Neural progenitor cell (in vitro differentiated cells): ENCODE results near the gene SLC7A1. TPM values are rescaled to one million over a fixed set of nuclear protein-coding genes. Genes with fewer than 3 reads are reported as not detected.
A peak's percentile ranks its signal among the peaks of the same experiment; 100 is the strongest.

Experiments
- DNase-seq: peaks from one replicate; pipeline ENCODE4 v3.0.0-alpha.2; 2016; ENCODE audit warnings: low spot score
- H2AFZ ChIP-seq: fragments of 200-600 bp; sonication (generic); replicated peaks from 2 replicates; pipeline ENCODE4 v1.6.1; 2016; ENCODE audit warnings: antibody characterized with exemption
- H3F3A ChIP-seq: fragments of 200-600 bp; sonication (generic); 2 replicates; pipeline ENCODE4 v1.6.1; 2016; ENCODE audit warnings: antibody characterized with exemption, low read depth
- H3K27ac ChIP-seq: fragments of 200-600 bp; sonication (generic); 2 replicates; pipeline ENCODE4 v1.5.1; 2016; ENCODE audit warnings: mild to moderate bottlenecking
- H3K27me3 ChIP-seq: fragments of 200-600 bp; sonication (generic); 2 replicates; pipeline ENCODE4 v1.6.1; 2016; ENCODE audit warnings: mild to moderate bottlenecking, moderate library complexity
- H3K36me3 ChIP-seq: fragments of 200-600 bp; sonication (generic); 2 replicates; pipeline ENCODE4 v1.5.1; 2016
- H3K4me1 ChIP-seq: fragments of 200-600 bp; sonication (generic); 2 replicates; pipeline ENCODE4 v1.6.1; 2016; ENCODE audit warnings: mixed run types
- H3K4me2 ChIP-seq: fragments of 200-600 bp; sonication (generic); 2 replicates; pipeline ENCODE4 v1.6.1; 2016
- H3K4me3 ChIP-seq: fragments of 200-600 bp; sonication (generic); 2 replicates; pipeline ENCODE4 v1.5.1; 2016
- H3K79me2 ChIP-seq: fragments of 200-600 bp; sonication (generic); 2 replicates; pipeline ENCODE4 v1.6.1; 2016; ENCODE audit warnings: low read depth
- H3K9ac ChIP-seq: fragments of 200-600 bp; sonication (generic); 2 replicates; pipeline ENCODE4 v1.6.1; 2016
- H3K9me3 ChIP-seq: fragments of 200-600 bp; sonication (generic); 2 replicates; pipeline ENCODE4 v1.5.1; 2016; ENCODE audit warnings: low read depth
- H4K20me1 ChIP-seq: fragments of 200-600 bp; sonication (generic); 2 replicates; pipeline ENCODE4 v1.6.1; 2016; ENCODE audit warnings: low read depth
- H3K27ac Mint-ChIP-seq: 3 replicates; pipeline ENCODE4 v1.8.0; 2021; ENCODE audit warnings: mixed read lengths
- H3K27me3 Mint-ChIP-seq: 2 replicates; pipeline ENCODE4 v1.8.0; 2022; ENCODE audit warnings: low read depth, mild to moderate bottlenecking, inconsistent platforms, moderate library complexity, mixed read lengths; ENCODE audit not compliant: insufficient read depth
- H3K36me3 Mint-ChIP-seq: 3 replicates; pipeline ENCODE4 v1.8.0; 2021; ENCODE audit warnings: mixed read lengths
- H3K4me1 Mint-ChIP-seq: 3 replicates; pipeline ENCODE4 v1.8.0; 2021; ENCODE audit warnings: mixed read lengths
- H3K4me3 Mint-ChIP-seq: 3 replicates; pipeline ENCODE4 v1.8.0; 2021; ENCODE audit warnings: mild to moderate bottlenecking, moderate library complexity, mixed read lengths
- H3K9me3 Mint-ChIP-seq: 3 replicates; pipeline ENCODE4 v1.8.0; 2020; ENCODE audit warnings: mixed read lengths
- CTCF ChIP-seq: fragments of 200-600 bp; sonication (generic); IDR thresholded peaks from 2 replicates; pipeline ENCODE4 v1.5.1; 2017; ENCODE audit warnings: antibody characterized with exemption, mild to moderate bottlenecking
- EZH2 ChIP-seq: fragments of 200-600 bp; sonication (generic); IDR thresholded peaks from 2 replicates; pipeline ENCODE4 v1.6.1; 2017; ENCODE audit warnings: antibody characterized with exemption, mild to moderate bottlenecking, moderate library complexity
- EZH2phosphoT487 ChIP-seq: fragments of 200-600 bp; sonication (generic); IDR thresholded peaks from 2 replicates; pipeline ENCODE4 v1.6.1; 2017; ENCODE audit warnings: antibody characterized with exemption
- total RNA-seq: library from RNA; depleted of rRNA; stranded (reverse); fragments of >200 nt; gene quantifications from 2 replicates; pipeline ENCODE4 v1.2.3, GENCODE V29; 2015; ENCODE audit warnings: low replicate concordance

Gene SLC7A1
- total RNA-seq, 1 donor from 2014 or later = 16.2 TPM

- H3K79me2 ChIP-seq = no peaks in the 10 kb centered on the region
- no peak overlapping the region for H3K9ac ChIP-seq
- no peaks in the 10 kb centered on the region for H3K36me3 ChIP-seq
- H3K27ac ChIP-seq = no peak overlapping the region
- Mint-ChIP-seq H3K4me1 (peaks cover 33% of the 10 kb centered on the region), H3K27me3 (peaks cover 2% of the 10 kb centered on the region), H3K36me3 (no peaks in the 10 kb centered on the region), H3K4me3 (no peak overlapping the region), H3K9me3 (no peaks in the 10 kb centered on the region), H3K27ac (no peak overlapping the region)
- H3K4me3 ChIP-seq = no peak overlapping the region
- no peaks in the 10 kb centered on the region for H3K27me3 ChIP-seq
- H2AFZ ChIP-seq = no peak overlapping the region
- H3K4me2 ChIP-seq = no peak overlapping the region
- no peaks in the 10 kb centered on the region for H3K4me1 ChIP-seq
- no peaks in the 10 kb centered on the region for H3K9me3 ChIP-seq
- DNase-seq = no peak
- TF ChIP-seq EZH2phosphoT487 (no peak), CTCF (no peak), EZH2 (no peak)
- H3F3A ChIP-seq = no peaks in the 10 kb centered on the region
- H4K20me1 ChIP-seq = no peaks in the 10 kb centered on the region
Observed at GRCh38 chr13:29505511-29505910, 90.0 kb downstream of the SLC7A1 start.

GRCh38 chr13:29504691-29505090, 90.8 kb downstream of the SLC7A1 start:
- TF ChIP-seq CTCF (no peak), EZH2phosphoT487 (no peak), EZH2 (no peak)
- H3K79me2 ChIP-seq = no peaks in the 10 kb centered on the region
- H3K4me3 ChIP-seq = no peak overlapping the region
- no peak overlapping the region for H2AFZ ChIP-seq
- H3K27me3 ChIP-seq = no peaks in the 10 kb centered on the region
- Mint-ChIP-seq H3K27ac (no peak overlapping the region), H3K27me3 (peaks cover 2% of the 10 kb centered on the region), H3K36me3 (no peaks in the 10 kb centered on the region), H3K4me1 (peaks cover 29% of the 10 kb centered on the region), H3K9me3 (no peaks in the 10 kb centered on the region), H3K4me3 (no peak overlapping the region)
- DNase-seq = no peak
- H3F3A ChIP-seq = no peaks in the 10 kb centered on the region
- no peaks in the 10 kb centered on the region for H4K20me1 ChIP-seq
- H3K4me2 ChIP-seq = no peak overlapping the region
- H3K4me1 ChIP-seq = no peaks in the 10 kb centered on the region
- H3K36me3 ChIP-seq = no peaks in the 10 kb centered on the region
- H3K27ac ChIP-seq = no peak overlapping the region
- H3K9ac ChIP-seq = no peak overlapping the region
- no peaks in the 10 kb centered on the region for H3K9me3 ChIP-seq

GRCh38 chr13:29503041-29503837, 92.2 kb downstream of the SLC7A1 start:
- peaks cover 18% of the 10 kb centered on the region for H3K4me1 Mint-ChIP-seq
- no peak overlapping the region for H3K9ac ChIP-seq
- no peaks in the 10 kb centered on the region for H3K27me3 ChIP-seq
- H3K9me3 Mint-ChIP-seq = no peaks in the 10 kb centered on the region
- peaks cover 4% of the 10 kb centered on the region for H3K27me3 Mint-ChIP-seq
- peak overlapping the region; percentile 9 for H3K4me2 ChIP-seq
- H3K4me3 Mint-ChIP-seq = no peak overlapping the region
- no peak overlapping the region for H3K4me3 ChIP-seq
- H3K9me3 ChIP-seq = no peaks in the 10 kb centered on the region
- H3K79me2 ChIP-seq = no peaks in the 10 kb centered on the region
- peak overlapping the region; percentile 68 for H2AFZ ChIP-seq
- H3F3A ChIP-seq = no peaks in the 10 kb centered on the region
- H3K4me1 ChIP-seq = no peaks in the 10 kb centered on the region
- H3K27ac Mint-ChIP-seq = no peak overlapping the region
- TF ChIP-seq EZH2phosphoT487 (no peak), EZH2 (no peak)
- H3K36me3 Mint-ChIP-seq = no peaks in the 10 kb centered on the region
- no peaks in the 10 kb centered on the region for H4K20me1 ChIP-seq
- no peak overlapping the region for H3K27ac ChIP-seq
- peak; percentile 58 for DNase-seq
- no peaks in the 10 kb centered on the region for H3K36me3 ChIP-seq

GRCh38 chr13:29502391-29503008, 93.0 kb downstream of the SLC7A1 start:
- Mint-ChIP-seq H3K36me3 (no peaks in the 10 kb centered on the region), H3K4me3 (no peak overlapping the region), H3K9me3 (no peaks in the 10 kb centered on the region), H3K27ac (no peak overlapping the region), H3K27me3 (peaks cover 8% of the 10 kb centered on the region), H3K4me1 (peaks cover 16% of the 10 kb centered on the region)
- Histone ChIP-seq H4K20me1 (no peaks in the 10 kb centered on the region), H2AFZ (peak overlapping the region; percentile 68), H3K79me2 (no peaks in the 10 kb centered on the region), H3K9ac (no peak overlapping the region), H3F3A (no peaks in the 10 kb centered on the region), H3K27ac (no peak overlapping the region), H3K9me3 (no peaks in the 10 kb centered on the region), H3K36me3 (no peaks in the 10 kb centered on the region), H3K27me3 (no peaks in the 10 kb centered on the region), H3K4me1 (peaks cover under 1% of the 10 kb centered on the region), H3K4me2 (peak overlapping the region; percentile 9), H3K4me3 (no peak overlapping the region)
- no peak for DNase-seq
- TF ChIP-seq EZH2 = no peak
- TF ChIP-seq EZH2phosphoT487 = no peak
- no peak for TF ChIP-seq CTCF
